Nephron (organoid): Measurements from ENCODE around the gene PRKAG2.

Source experiments
- H3K27ac Mint-ChIP-seq, 3 experiments: 2 replicates each; pipeline ENCODE4 v1.8.0; 2020; ENCODE audit warnings: mixed read lengths in 3 of 3, mild to moderate bottlenecking in 2 of 3, moderate library complexity in 1 of 3
- H3K27me3 Mint-ChIP-seq: 2 replicates; pipeline ENCODE4 v1.8.0; 2021; ENCODE audit warnings: low read depth, mild to moderate bottlenecking, moderate library complexity, mixed read lengths
- H3K36me3 Mint-ChIP-seq: 2 replicates; pipeline ENCODE4 v1.8.0; 2020; ENCODE audit warnings: low read depth, mixed read lengths
- H3K4me1 Mint-ChIP-seq: 2 replicates; pipeline ENCODE4 v1.8.0; 2020; ENCODE audit warnings: mixed read lengths
- H3K4me3 Mint-ChIP-seq, 3 experiments: 2 replicates each; pipeline ENCODE4 v1.8.0; 2020; ENCODE audit warnings: mild to moderate bottlenecking in 3 of 3, mixed read lengths in 3 of 3, moderate library complexity in 2 of 3
- H3K9me3 Mint-ChIP-seq: 2 replicates; pipeline ENCODE4 v1.8.0; 2020; ENCODE audit warnings: mixed read lengths
- TF ChIP-seq, protein P1 (sequence below), 3 experiments: fragments of 200-600 bp; sonication (generic); IDR thresholded peaks; one replicate each; pipeline ENCODE4 v1.5.0; 2021; ENCODE audit warnings: antibody characterized with exemption in 3 of 3; ENCODE audit not compliant: unreplicated experiment in 3 of 3

Gene PRKAG2

DNA sequence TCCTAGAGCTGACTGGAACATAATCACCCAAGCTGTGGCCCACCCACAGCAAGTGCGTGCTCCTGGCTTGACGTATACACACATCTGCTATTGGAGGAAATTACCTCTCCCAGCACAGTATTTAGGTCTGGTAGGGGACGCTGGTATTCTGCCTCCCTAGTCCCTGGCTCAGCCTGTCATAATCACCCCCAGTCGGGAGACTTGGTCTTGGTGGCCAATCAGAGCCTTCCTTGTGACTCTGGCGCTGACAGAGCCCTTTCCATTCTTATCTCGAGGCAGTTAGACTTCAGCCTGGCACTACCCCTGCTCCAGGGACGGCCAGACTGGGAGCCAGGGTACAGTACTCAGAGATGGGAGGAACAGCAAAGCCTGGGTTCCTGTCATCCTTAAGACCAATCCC is 14.3 kb upstream of the PRKAG2 start:
- Mint-ChIP-seq H3K27me3 (peaks cover 74% of the 10 kb centered on the region), H3K9me3 (no peaks in the 10 kb centered on the region), H3K4me3 (no peak overlapping the region), H3K27ac (no peak overlapping the region), H3K36me3 (no peaks in the 10 kb centered on the region), H3K4me1 (peaks cover 39% of the 10 kb centered on the region)
- TF ChIP-seq, protein P1, sequence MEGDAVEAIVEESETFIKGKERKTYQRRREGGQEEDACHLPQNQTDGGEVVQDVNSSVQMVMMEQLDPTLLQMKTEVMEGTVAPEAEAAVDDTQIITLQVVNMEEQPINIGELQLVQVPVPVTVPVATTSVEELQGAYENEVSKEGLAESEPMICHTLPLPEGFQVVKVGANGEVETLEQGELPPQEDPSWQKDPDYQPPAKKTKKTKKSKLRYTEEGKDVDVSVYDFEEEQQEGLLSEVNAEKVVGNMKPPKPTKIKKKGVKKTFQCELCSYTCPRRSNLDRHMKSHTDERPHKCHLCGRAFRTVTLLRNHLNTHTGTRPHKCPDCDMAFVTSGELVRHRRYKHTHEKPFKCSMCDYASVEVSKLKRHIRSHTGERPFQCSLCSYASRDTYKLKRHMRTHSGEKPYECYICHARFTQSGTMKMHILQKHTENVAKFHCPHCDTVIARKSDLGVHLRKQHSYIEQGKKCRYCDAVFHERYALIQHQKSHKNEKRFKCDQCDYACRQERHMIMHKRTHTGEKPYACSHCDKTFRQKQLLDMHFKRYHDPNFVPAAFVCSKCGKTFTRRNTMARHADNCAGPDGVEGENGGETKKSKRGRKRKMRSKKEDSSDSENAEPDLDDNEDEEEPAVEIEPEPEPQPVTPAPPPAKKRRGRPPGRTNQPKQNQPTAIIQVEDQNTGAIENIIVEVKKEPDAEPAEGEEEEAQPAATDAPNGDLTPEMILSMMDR (IDR thresholded peaks at IDR 0.05; ENCODE audit: unreplicated experiment in 3 of 3): no peak

DNA sequence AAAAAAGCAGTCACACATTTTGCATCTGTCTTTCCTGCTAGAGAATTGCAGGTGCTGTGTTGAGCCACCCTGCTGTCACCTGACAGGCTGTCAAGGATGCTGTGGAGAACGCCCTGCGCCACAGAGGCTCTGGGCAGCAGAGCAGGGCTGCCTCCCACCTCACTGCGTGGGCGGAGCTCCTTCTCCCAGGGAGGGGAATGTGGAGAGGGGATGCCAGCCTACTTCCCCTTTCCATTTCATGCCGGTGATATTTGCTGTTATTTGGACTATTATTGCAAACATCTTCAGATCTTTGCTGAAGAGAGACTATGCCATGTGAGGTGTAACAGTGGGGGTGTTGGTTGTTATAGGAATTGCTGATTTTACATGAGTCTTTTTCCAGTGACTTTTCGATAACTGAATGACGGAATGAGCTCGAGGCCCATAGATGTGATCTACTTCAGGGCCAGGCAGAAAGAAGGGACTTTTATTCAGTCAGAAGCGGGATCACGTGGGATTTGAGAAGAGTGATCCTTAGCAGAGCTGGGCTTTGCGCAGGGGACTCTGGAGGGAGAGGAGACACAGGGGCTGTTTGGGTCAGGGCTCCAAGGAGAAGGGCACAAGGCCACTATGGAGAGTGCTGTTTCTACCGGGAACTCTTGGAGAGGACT is 13.6 kb upstream of the PRKAG2 start:
- Mint-ChIP-seq H3K36me3 (no peaks in the 10 kb centered on the region), H3K4me1 (peaks cover 39% of the 10 kb centered on the region), H3K27me3 (peaks cover 77% of the 10 kb centered on the region), H3K4me3 (no peak overlapping the region), H3K27ac (no peak overlapping the region), H3K9me3 (no peaks in the 10 kb centered on the region)
- TF ChIP-seq, protein P1 (IDR thresholded peaks at IDR 0.05; ENCODE audit: unreplicated experiment in 3 of 3): no peak

DNA sequence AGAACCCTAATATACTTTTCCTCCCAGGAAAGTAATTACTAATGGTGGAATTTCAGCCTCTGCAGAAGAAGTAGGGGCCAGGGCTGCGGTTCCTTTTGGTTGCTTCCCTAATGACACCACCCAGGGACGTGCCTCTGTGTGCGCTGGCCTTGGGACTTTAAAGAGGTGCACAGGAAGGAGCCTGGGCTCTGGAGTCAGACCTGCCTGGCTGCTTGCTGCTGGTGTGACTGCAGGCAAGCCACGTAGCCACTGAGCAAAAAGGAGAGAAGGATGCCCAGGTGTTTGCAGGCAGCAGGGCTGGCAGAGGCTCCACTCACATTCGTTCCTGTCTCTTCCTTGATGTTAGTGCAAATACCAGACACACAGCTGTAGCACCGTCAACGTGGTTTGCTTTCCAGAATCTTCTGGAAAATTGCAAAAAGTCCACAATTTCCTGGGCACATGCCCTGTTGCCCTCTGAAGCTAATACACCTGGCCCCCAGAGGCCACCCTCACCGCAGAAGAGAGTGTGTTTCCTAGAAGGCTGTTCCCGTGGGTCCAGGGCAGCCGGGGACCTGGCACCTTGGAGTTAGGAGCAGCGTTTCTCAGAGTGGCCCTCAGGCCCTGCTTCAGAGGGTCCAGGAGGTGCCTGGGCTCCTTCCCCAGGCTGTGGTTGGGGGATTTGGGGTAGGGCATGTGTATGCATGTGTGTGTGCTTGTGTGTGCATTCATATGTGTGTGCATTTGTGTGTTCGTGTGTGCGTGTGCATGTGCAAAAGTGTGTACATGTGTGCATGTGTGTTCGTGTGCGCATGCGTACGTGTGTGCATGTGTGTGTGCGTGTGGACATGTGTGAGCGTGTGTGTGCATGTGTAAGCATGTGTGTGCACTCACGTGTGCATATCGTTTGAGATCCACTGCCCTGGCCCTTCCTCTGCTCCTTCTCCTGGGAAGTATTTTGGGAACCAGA is 12.8 kb upstream of the PRKAG2 start:
- Mint-ChIP-seq H3K27me3 (peaks cover 81% of the 10 kb centered on the region), H3K27ac (no peak overlapping the region), H3K9me3 (no peaks in the 10 kb centered on the region), H3K4me1 (peaks cover 33% of the 10 kb centered on the region), H3K36me3 (no peaks in the 10 kb centered on the region), H3K4me3 (no peak overlapping the region)
- TF ChIP-seq, protein P1 (IDR thresholded peaks at IDR 0.05; ENCODE audit: unreplicated experiment in 3 of 3): no peak

DNA sequence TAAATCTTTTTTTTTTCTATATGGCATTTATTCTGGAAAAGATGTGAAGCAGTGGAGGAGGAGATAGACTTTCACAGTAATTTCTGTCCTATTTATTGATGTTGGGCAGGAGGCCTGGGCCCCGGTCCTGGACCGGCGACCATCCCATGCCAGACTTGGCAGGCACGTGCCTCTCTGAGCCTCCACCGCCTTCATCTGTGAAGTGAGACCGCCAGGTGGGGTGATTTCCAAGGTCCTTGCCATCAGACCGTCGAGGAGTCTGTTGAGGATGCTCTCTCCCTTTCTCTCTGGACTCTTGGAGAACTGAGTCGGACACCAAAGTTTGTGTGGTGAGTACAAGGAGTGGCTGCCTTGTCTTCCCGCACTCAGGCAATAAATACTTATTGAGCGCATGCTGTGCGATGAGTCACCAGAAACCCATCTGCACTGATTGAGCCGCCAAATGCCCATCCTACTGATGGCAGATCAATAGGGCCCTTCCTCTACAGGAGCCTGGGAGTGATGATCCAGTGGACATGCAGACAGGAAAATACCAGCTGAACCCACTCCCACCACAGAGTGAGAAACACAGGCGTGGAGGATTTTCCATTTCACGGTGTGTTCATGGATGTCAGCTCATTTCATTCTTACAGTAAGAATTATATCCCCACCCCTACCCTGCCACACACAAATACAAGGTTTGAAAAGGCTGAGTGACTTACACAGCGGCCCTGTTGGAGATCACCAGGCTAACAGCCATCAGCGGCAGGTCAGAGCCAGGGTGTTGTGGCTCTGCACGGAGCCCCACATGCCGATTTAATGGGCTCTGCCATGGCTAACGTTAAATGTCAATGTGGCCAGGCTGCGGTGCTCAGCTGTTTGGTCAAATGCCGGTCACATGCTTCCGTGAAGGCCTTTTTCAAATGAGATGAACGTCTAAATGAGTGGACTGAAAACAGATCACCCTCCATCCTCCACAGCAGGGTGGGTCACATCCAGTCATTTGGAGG is 11.5 kb upstream of the PRKAG2 start:
- Mint-ChIP-seq H3K27me3 (peaks cover 85% of the 10 kb centered on the region), H3K27ac (no peak overlapping the region), H3K36me3 (no peaks in the 10 kb centered on the region), H3K9me3 (no peaks in the 10 kb centered on the region), H3K4me1 (peaks cover 28% of the 10 kb centered on the region), H3K4me3 (no peak overlapping the region)
- TF ChIP-seq, protein P1 (IDR thresholded peaks at IDR 0.05; ENCODE audit: unreplicated experiment in 3 of 3): no peak

DNA sequence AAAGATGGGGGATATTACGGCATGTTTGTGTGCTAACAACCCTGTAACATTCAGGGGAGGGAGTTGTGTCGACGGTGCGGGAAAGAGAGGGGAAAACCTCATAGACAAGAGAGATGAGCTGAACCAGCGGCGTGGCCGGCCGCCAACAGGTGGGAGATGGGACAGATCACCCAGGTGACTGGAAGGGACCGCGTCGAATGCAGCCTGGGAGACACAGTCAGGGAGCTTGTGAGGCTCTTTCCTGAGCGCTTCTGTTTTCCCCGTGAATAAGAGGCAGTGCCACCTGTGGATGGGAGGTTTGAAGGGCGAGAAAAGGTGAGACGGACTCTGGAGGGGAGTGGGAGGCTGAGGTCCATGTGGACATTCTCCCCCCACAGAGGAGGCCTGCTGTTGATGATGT is 9.9 kb upstream of the PRKAG2 start:
- TF ChIP-seq, protein P1 (IDR thresholded peaks at IDR 0.05; ENCODE audit: unreplicated experiment in 3 of 3): no peak
- no peak overlapping the region for H3K4me3 Mint-ChIP-seq
- H3K9me3 Mint-ChIP-seq: no peaks in the 10 kb centered on the region
- H3K36me3 Mint-ChIP-seq: no peaks in the 10 kb centered on the region
- H3K27ac Mint-ChIP-seq: no peak overlapping the region
- H3K27me3 Mint-ChIP-seq: peaks cover 93% of the 10 kb centered on the region
- H3K4me1 Mint-ChIP-seq: peaks cover 17% of the 10 kb centered on the region
